Activated CD4-positive, alpha-beta T cell treated with anti-CD3 and anti-CD28 coated beads for 36 hours (primary cell): ENCODE measurements around the gene RUNX2. TPM values are rescaled to one million over a fixed set of nuclear protein-coding genes. Genes with fewer than 3 reads are reported as not detected.

Source experiments
- ATAC-seq: fragments of 200-7000 bp; cut with Tn5 transposase; one replicate; pipeline ENCODE4 v1.10.0; 2021; ENCODE audit warnings: mild to moderate bottlenecking, moderate library complexity
- CTCF ChIA-PET: fragments of 350-600 bp; sonication (Branson Sonifier 250); formaldehyde crosslinking; loops from one replicate; lab custom pipeline; 2021; ENCODE audit warnings: antibody characterized with exemption; lab: Charles Lee
- POLR2A ChIA-PET: fragments of 350-600 bp; sonication (Branson Sonifier 250); formaldehyde crosslinking; loops from one replicate; lab custom pipeline; 2021; ENCODE audit warnings: antibody characterized with exemption, inconsistent platforms; lab: Charles Lee
- DNase-seq: peaks from one replicate; pipeline ENCODE4 v3.0.0-alpha.2; 2020
- H3K27ac Mint-ChIP-seq: one replicate; pipeline ENCODE4 v1.8.0; 2021; ENCODE audit warnings: mixed read lengths
- H3K27me3 Mint-ChIP-seq: one replicate; pipeline ENCODE4 v1.8.0; 2021; ENCODE audit warnings: mixed read lengths
- H3K36me3 Mint-ChIP-seq: one replicate; pipeline ENCODE4 v1.8.0; 2021; ENCODE audit warnings: low read depth, mixed read lengths
- H3K4me1 Mint-ChIP-seq: one replicate; pipeline ENCODE4 v1.8.0; 2021; ENCODE audit warnings: mixed read lengths
- H3K4me3 Mint-ChIP-seq: one replicate; pipeline ENCODE4 v1.8.0; 2021; ENCODE audit warnings: mild to moderate bottlenecking, moderate library complexity, mixed read lengths
- H3K9me3 Mint-ChIP-seq: one replicate; pipeline ENCODE4 v1.8.0; 2021; ENCODE audit warnings: low read depth, mixed read lengths
- intact Hi-C, 2 experiments: fragments of 100-400 bp; cut with DNase I in 1 of 2; cut with micrococcal nuclease in 1 of 2; formaldehyde crosslinking; loops; one replicate each; pipeline versions ENCODE4 v1.14.2 to v1.15.1; 2022 to 2024; cut with DNase I, micrococcal nuclease
- total RNA-seq, 2 experiments: library from RNA; stranded (reverse); gene quantifications; one replicate each; pipeline ENCODE4 v1.2.3, GENCODE V29; 2021

Gene RUNX2
- total RNA-seq, 2 experiments from 2014 or later, result 14.6 to 18.1 TPM

GRCh38 chr6:45543298-45544235, 215.4 kb downstream of the RUNX2 start:
- CTCF ChIA-PET, result interaction anchor here (1.0 kb wide), 1 partner anchor 57 kb away, joined by 3 read pairs; no protein-coding TSS in a partner anchor
- H3K4me1 Mint-ChIP-seq, result peaks cover 22% of the 10 kb centered on the region
- no peaks in the 10 kb centered on the region for H3K27me3 Mint-ChIP-seq
- no peaks in the 10 kb centered on the region for H3K9me3 Mint-ChIP-seq
- ATAC-seq (peak; percentile 51), DNase-seq (no peak)
- H3K27ac Mint-ChIP-seq, result peak overlapping the region; percentile 16
- POLR2A ChIA-PET, result no interaction called here
- peaks cover 37% of the 10 kb centered on the region for H3K36me3 Mint-ChIP-seq
- intact Hi-C loops, result no loop called here
- H3K4me3 Mint-ChIP-seq, result no peak overlapping the region

- ATAC-seq (no peak), DNase-seq (no peak)
- peaks cover 19% of the 10 kb centered on the region for H3K4me1 Mint-ChIP-seq
- H3K9me3 Mint-ChIP-seq, result no peaks in the 10 kb centered on the region
- peaks cover 32% of the 10 kb centered on the region for H3K36me3 Mint-ChIP-seq
- no peak overlapping the region for H3K27ac Mint-ChIP-seq
- ChIA-PET CTCF (interaction anchor here (0.6 kb wide), 3 partner anchors 74 to 878 kb away, joined by 3 read pairs; no protein-coding TSS in a partner anchor), POLR2A (no interaction called here)
- no peaks in the 10 kb centered on the region for H3K27me3 Mint-ChIP-seq
- H3K4me3 Mint-ChIP-seq, result no peak overlapping the region
- intact Hi-C loops, result no loop called here
Observed at GRCh38 chr6:45545416-45545815, 217.3 kb downstream of the RUNX2 start.

- Mint-ChIP-seq H3K4me3 (no peak overlapping the region), H3K27ac (no peak overlapping the region), H3K9me3 (no peaks in the 10 kb centered on the region), H3K27me3 (no peaks in the 10 kb centered on the region), H3K36me3 (peaks cover 20% of the 10 kb centered on the region), H3K4me1 (peaks cover 16% of the 10 kb centered on the region)
- intact Hi-C loops, result no loop called here
- ATAC-seq (peak; percentile 74), DNase-seq (peak; percentile 32)
- ChIA-PET CTCF (no interaction called here), POLR2A (no interaction called here)
Observed at GRCh38 chr6:45548657-45549515, 220.8 kb downstream of the RUNX2 start.

- ChIA-PET POLR2A (no interaction called here), CTCF (interaction anchor here (0.7 kb wide), 1 partner anchor 162 kb away, joined by 3 read pairs; no protein-coding TSS in a partner anchor)
- Mint-ChIP-seq H3K4me1 (peaks cover 23% of the 10 kb centered on the region), H3K27ac (no peak overlapping the region), H3K4me3 (no peak overlapping the region), H3K27me3 (peaks cover 3% of the 10 kb centered on the region), H3K9me3 (no peaks in the 10 kb centered on the region), H3K36me3 (peaks cover 4% of the 10 kb centered on the region)
- intact Hi-C loops, result no loop called here
- ATAC-seq (no peak), DNase-seq (no peak)
Observed at GRCh38 chr6:45552536-45552935, 224.4 kb downstream of the RUNX2 start.

- ATAC-seq (no peak), DNase-seq (no peak)
- Mint-ChIP-seq H3K4me1 (peaks cover 21% of the 10 kb centered on the region), H3K9me3 (no peaks in the 10 kb centered on the region), H3K4me3 (no peak overlapping the region), H3K27ac (no peak overlapping the region), H3K27me3 (peaks cover 3% of the 10 kb centered on the region), H3K36me3 (peaks cover 1% of the 10 kb centered on the region)
- intact Hi-C loops, result no loop called here
- POLR2A ChIA-PET, result no interaction called here
- CTCF ChIA-PET, result no interaction called here
Observed at GRCh38 chr6:45553730-45554344, 225.7 kb downstream of the RUNX2 start.

- Mint-ChIP-seq H3K9me3 (no peaks in the 10 kb centered on the region), H3K4me1 (peaks cover 27% of the 10 kb centered on the region), H3K27me3 (peaks cover 3% of the 10 kb centered on the region), H3K4me3 (no peak overlapping the region), H3K27ac (no peak overlapping the region), H3K36me3 (peaks cover 4% of the 10 kb centered on the region)
- intact Hi-C loops, result no loop called here
- DNase-seq, result no peak
- POLR2A ChIA-PET, result no interaction called here
- no peak for ATAC-seq
- CTCF ChIA-PET, result interaction anchor here (0.7 kb wide), 2 partner anchors 152 to 1655 kb away, joined by 3 read pairs; no protein-coding TSS in a partner anchor
Observed at GRCh38 chr6:45554591-45554990, 226.5 kb downstream of the RUNX2 start.

GRCh38 chr6:45555981-45556771, 228.0 kb downstream of the RUNX2 start:
- peaks cover 39% of the 10 kb centered on the region for H3K4me1 Mint-ChIP-seq
- no peak overlapping the region for H3K27ac Mint-ChIP-seq
- POLR2A ChIA-PET, result interaction anchor here (0.6 kb wide), 1 partner anchor 81 kb away, joined by 6 read pairs; no protein-coding TSS in a partner anchor
- CTCF ChIA-PET, result interaction anchor here (0.9 kb wide), 1 partner anchor 10 kb away, joined by 3 read pairs; no protein-coding TSS in a partner anchor
- no peak for ATAC-seq
- H3K36me3 Mint-ChIP-seq, result peaks cover 6% of the 10 kb centered on the region
- peaks cover 3% of the 10 kb centered on the region for H3K27me3 Mint-ChIP-seq
- DNase-seq, result no peak
- H3K4me3 Mint-ChIP-seq, result no peak overlapping the region
- intact Hi-C loops, result no loop called here
- no peaks in the 10 kb centered on the region for H3K9me3 Mint-ChIP-seq

- POLR2A ChIA-PET, result no interaction called here
Observed at GRCh38 chr6:45556828-45557227, 228.7 kb downstream of the RUNX2 start.

GRCh38 chr6:45557454-45557853, 229.3 kb downstream of the RUNX2 start:
- intact Hi-C loops, result no loop called here
- Mint-ChIP-seq H3K27ac (no peak overlapping the region), H3K4me3 (no peak overlapping the region), H3K9me3 (no peaks in the 10 kb centered on the region), H3K36me3 (peaks cover 6% of the 10 kb centered on the region), H3K4me1 (peaks cover 39% of the 10 kb centered on the region), H3K27me3 (peaks cover 3% of the 10 kb centered on the region)
- ATAC-seq (no peak), DNase-seq (no peak)
- ChIA-PET POLR2A (no interaction called here), CTCF (interaction anchor here (0.7 kb wide), 1 partner anchor 109 kb away, joined by 3 read pairs; no protein-coding TSS in a partner anchor)

More at GRCh38 chr6:45556828-45557227, 228.7 kb downstream of the RUNX2 start:
- no peak for ATAC-seq
- peaks cover 3% of the 10 kb centered on the region for H3K27me3 Mint-ChIP-seq
- DNase-seq, result no peak
- H3K9me3 Mint-ChIP-seq, result no peaks in the 10 kb centered on the region
- peaks cover 6% of the 10 kb centered on the region for H3K36me3 Mint-ChIP-seq
- no peak overlapping the region for H3K4me3 Mint-ChIP-seq
- H3K4me1 Mint-ChIP-seq, result peaks cover 40% of the 10 kb centered on the region
- no peak overlapping the region for H3K27ac Mint-ChIP-seq
- intact Hi-C loops, result no loop called here
- CTCF ChIA-PET, result interaction anchor here (0.9 kb wide), 1 partner anchor 10 kb away, joined by 3 read pairs; no protein-coding TSS in a partner anchor

GRCh38 chr6:45558858-45559257, 230.7 kb downstream of the RUNX2 start:
- CTCF ChIA-PET, result no interaction called here
- DNase-seq, result no peak
- POLR2A ChIA-PET, result no interaction called here

More at GRCh38 chr6:45558858-45559257, 230.7 kb downstream of the RUNX2 start:
- H3K4me1 Mint-ChIP-seq, result peaks cover 32% of the 10 kb centered on the region
- peaks cover 6% of the 10 kb centered on the region for H3K36me3 Mint-ChIP-seq
- no peaks in the 10 kb centered on the region for H3K9me3 Mint-ChIP-seq
- intact Hi-C loops, result loop anchor here in 1 of 2 experiments (1.0 kb wide), 2 partner anchors 28 to 151 kb away; no protein-coding TSS in a partner anchor
- H3K27me3 Mint-ChIP-seq, result peaks cover 3% of the 10 kb centered on the region
- peak overlapping the region; percentile 54 for H3K4me3 Mint-ChIP-seq
- peak overlapping the region; percentile 82 for H3K27ac Mint-ChIP-seq
- ATAC-seq, result peak; percentile 90
